Cardiac fibroblast (primary cell): ENCODE results near the gene GLI2.

Source experiments
- DNase-seq, 2 donors: peaks; one replicate each; pipeline versions ENCODE4 v3.0.0 to v3.0.0-alpha.2; 2010; ENCODE audit warnings: low read depth in 2 of 2
- H3K4me3 ChIP-seq, 2 donors: replicated peaks in 1 of 2; 1 replicate in 1 of 2; 2 replicates in 1 of 2; pipeline ENCODE4 v1.5.1; 2011; ENCODE audit warnings: low read depth in 2 of 2, low read length in 2 of 2, mild to moderate bottlenecking in 2 of 2, moderate library complexity in 1 of 2
- TF ChIP-seq, protein P1 (sequence below): IDR thresholded peaks from one replicate; pipeline ENCODE4 v1.5.1; 2011; ENCODE audit warnings: low read depth, mild to moderate bottlenecking, low read length, inconsistent platforms

Gene GLI2

DNA sequence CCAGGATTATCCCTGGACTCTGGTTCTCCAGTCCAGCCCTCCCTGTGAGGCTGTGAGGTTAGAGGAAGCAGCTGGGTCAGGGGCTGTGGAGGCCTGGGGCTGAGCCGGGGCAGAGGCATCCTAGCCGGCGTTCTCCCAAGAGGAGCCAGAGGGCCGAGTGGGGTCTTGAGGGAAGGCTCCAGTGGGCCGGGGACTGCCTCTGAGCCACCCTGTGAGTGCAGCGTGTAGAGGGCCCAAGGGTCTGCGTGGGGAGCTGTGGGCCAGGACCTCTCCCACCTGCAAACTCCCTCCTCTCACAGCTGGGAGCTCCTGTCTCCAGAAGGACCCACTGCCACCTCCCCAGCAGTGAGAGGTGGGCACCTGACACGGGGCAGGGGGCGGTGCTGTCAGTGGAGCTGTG lies 41.0 kb downstream of the GLI2 start:
- TF ChIP-seq, protein P1, sequence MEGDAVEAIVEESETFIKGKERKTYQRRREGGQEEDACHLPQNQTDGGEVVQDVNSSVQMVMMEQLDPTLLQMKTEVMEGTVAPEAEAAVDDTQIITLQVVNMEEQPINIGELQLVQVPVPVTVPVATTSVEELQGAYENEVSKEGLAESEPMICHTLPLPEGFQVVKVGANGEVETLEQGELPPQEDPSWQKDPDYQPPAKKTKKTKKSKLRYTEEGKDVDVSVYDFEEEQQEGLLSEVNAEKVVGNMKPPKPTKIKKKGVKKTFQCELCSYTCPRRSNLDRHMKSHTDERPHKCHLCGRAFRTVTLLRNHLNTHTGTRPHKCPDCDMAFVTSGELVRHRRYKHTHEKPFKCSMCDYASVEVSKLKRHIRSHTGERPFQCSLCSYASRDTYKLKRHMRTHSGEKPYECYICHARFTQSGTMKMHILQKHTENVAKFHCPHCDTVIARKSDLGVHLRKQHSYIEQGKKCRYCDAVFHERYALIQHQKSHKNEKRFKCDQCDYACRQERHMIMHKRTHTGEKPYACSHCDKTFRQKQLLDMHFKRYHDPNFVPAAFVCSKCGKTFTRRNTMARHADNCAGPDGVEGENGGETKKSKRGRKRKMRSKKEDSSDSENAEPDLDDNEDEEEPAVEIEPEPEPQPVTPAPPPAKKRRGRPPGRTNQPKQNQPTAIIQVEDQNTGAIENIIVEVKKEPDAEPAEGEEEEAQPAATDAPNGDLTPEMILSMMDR: no peak
- no peak overlapping the region for H3K4me3 ChIP-seq
- DNase-seq: no peak

DNA sequence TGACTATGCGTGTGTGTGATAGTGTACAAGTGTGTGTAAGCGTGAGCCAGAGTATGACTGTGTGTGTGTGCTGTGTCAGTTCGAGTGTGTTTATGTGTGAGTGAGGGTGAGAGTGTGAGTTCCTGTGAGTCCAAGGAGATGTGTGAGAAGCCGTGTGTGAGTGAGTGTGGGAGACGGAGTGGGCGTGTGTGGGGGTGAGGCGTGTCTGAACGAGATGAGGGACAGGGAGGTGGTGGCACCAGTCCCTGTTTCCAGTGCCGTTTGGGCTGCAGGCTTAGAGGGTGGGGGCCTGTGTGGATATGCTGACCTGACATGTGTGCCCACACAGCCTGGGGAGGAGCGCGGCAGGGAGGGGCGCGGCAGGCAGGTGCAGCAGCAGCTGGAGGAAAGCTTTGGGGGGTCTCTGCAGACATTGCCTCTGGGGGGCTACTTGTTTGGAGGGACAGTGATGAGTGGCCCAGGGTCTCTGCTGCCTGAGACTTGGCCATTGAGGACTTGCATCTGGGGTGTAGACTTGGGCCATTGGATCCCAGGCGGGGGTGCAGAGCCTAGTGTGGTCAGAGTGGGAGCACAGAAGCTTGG lies 41.6 kb downstream of the GLI2 start:
- TF ChIP-seq, protein P1: no peak
- no peak overlapping the region for H3K4me3 ChIP-seq
- DNase-seq: no peak

GRCh38 chr2:120777787-120778186 lies 42.1 kb downstream of the GLI2 start:
- H3K4me3 ChIP-seq: no peak overlapping the region
- no peak for DNase-seq
- TF ChIP-seq, protein P1: no peak

- TF ChIP-seq, protein P1: no peak
Observed at GRCh38 chr2:120778244-120778643, 42.6 kb downstream of the GLI2 start.

GRCh38 chr2:120779781-120780283 lies 44.2 kb downstream of the GLI2 start:
- no peak overlapping the region for H3K4me3 ChIP-seq
- peak; percentile 71 to 86 for DNase-seq
- TF ChIP-seq, protein P1: peak; percentile 32

More at GRCh38 chr2:120778244-120778643, 42.6 kb downstream of the GLI2 start:
- DNase-seq: peak; percentile 36 to 61
- no peak overlapping the region for H3K4me3 ChIP-seq

GRCh38 chr2:120780402-120780801 lies 44.7 kb downstream of the GLI2 start:
- TF ChIP-seq, protein P1: no peak
- DNase-seq: no peak

GRCh38 chr2:120783371-120783791 lies 47.7 kb downstream of the GLI2 start:
- TF ChIP-seq, protein P1: no peak
- DNase-seq: peak; percentile 38 to 40
- no peak overlapping the region for H3K4me3 ChIP-seq

More at GRCh38 chr2:120780402-120780801, 44.7 kb downstream of the GLI2 start:
- H3K4me3 ChIP-seq: no peak overlapping the region
